GM12865 (cell line): ENCODE data around the gene TRIM14.
"Not testable (repeated sequence)": the region's sequence is repeated elsewhere in the genome, so short reads cannot be mapped to it uniquely, and the experiment has no call there.

Experiments used
- DNase-seq: peaks from one replicate; pipeline ENCODE4 v3.0.0; 2010; ENCODE audit warnings: low read depth
- H3K4me3 ChIP-seq: 2 replicates; pipeline ENCODE4 v1.5.1; 2011; ENCODE audit warnings: mild to moderate bottlenecking, low read depth, low read length, control low read depth
- CTCF ChIP-seq: IDR thresholded peaks from 2 replicates; pipeline ENCODE4 v1.5.1; 2011; ENCODE audit warnings: low read length, control low read depth, low read depth, inconsistent platforms; ENCODE audit not compliant: insufficient read depth; ENCODE audit errors: missing control alignments

TRIM14 gene

GRCh38 chr9:98078895-98079294 is 40.1 kb downstream of the TRIM14 start:
- no peak for DNase-seq
- H3K4me3 ChIP-seq: no peak overlapping the region
- no peak for TF ChIP-seq CTCF

- not testable (repeated sequence) for H3K4me3 ChIP-seq, DNase-seq
Measured at GRCh38 chr9:98076514-98076890, 42.5 kb downstream of the TRIM14 start.

- no peak for TF ChIP-seq CTCF
- DNase-seq: no peak
Measured at GRCh38 chr9:98075332-98075805, 43.7 kb downstream of the TRIM14 start.

DNA sequence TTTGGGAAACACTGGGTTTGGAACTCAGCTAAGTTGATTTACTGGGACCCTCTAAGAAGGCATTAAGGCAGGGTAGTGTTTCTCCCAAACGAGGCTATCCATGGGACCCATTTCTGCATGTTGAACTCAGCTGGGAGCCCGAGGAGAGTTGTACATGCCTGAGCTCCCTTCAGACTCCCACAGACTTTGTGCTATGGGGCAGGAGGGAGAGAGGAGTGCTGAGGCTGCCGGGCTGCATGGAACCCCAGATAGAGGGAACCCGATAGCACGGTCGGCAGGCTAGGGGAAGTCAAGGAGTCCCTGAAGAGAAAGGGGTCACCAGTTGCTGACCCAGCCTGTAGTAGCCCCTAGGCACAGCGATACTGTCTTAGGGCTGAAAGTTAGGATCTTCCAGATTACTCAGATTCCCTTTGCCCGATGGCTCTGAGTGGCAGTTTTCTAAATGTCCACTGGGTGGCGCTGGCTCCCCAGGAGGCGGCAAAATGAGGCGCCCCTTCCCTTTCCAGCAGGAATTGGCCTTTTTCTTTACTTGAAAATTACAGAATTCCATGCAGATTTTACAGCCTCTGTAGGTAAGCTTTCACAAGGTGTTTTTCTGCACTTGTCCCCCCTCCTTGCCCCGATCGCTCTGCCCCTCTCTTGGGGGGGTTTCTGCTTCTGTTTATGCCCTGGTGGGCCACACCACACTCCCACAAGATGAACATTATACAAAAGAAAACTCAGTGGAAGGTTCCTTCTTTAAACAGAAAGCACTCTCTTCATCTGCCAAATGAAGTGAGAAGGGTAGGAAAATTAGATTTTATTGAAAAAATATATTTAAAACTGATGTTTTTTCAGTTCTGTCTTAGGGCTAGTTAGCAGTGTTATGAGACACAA is 44.7 kb downstream of the TRIM14 start:
- peak; percentile 89 for TF ChIP-seq CTCF

More at GRCh38 chr9:98075332-98075805, 43.7 kb downstream of the TRIM14 start:
- no peak overlapping the region for H3K4me3 ChIP-seq

GRCh38 chr9:98071737-98072136 is 47.3 kb downstream of the TRIM14 start:
- no peak for DNase-seq
- TF ChIP-seq CTCF: no peak

More for the DNA sequence above, 44.7 kb downstream of the TRIM14 start:
- DNase-seq: peak; percentile 56
- no peak overlapping the region for H3K4me3 ChIP-seq

GRCh38 chr9:98070704-98071103 is 48.3 kb downstream of the TRIM14 start:
- TF ChIP-seq CTCF: no peak
- H3K4me3 ChIP-seq: no peak overlapping the region
- no peak for DNase-seq

More at GRCh38 chr9:98071737-98072136, 47.3 kb downstream of the TRIM14 start:
- no peak overlapping the region for H3K4me3 ChIP-seq

DNA sequence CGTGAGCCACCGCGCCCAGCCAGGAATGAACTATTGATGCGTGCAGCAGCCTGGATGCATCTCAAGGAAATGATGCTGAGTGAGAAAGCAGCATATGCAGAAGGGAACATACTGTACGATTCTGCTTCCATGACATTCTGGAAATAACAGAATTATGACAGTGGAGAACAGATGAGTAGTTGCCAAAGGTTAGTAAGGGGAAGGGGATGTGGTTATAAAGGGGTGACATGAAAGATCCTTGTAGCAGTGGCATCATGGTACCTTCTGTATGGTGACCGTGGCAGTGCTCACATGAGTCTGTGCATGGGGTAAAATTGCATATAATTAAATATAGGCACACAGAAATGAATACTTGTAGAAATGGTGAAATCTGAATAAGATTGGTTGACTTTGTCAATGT is 49.5 kb downstream of the TRIM14 start:
- H3K4me3 ChIP-seq: no peak overlapping the region
- TF ChIP-seq CTCF: no peak
- DNase-seq: no peak
